ENCODE results near the gene MAP2. TPM values are rescaled to one million over a fixed set of nuclear protein-coding genes. Genes with fewer than 3 reads are reported as not detected.

The MAP2 gene
- total RNA-seq, 2 experiments from 2014 or later: 0.16 to 0.20 TPM

DNA sequence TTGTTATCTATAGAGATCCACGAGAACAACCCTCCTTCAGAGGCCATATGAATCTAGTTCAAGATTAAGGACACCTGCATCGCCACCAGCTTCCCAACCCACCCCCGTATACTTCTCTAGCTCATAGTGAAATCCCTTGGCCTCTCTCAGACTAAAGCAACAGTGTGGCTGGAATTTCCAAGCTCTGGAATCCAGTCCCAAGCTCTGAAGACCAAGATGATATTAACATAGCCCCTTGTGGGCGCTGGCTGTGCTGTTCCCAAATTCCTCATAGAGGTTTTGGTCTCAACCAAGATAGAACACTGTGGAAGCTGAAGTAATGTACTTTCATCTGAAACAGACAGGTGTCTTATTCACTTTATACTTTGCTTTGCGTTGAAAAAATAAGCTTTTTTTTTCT is 139.6 kb downstream of the MAP2 start:
- Histone ChIP-seq H3K27me3 (ENCODE audit: control insufficient read depth in 1 of 2, insufficient read depth in 2 of 2, low read length in 2 of 2) (no peaks in the 10 kb centered on the region), H3K9me3 (ENCODE audit: control insufficient read depth in 1 of 2, insufficient read depth in 1 of 2, low read length in 2 of 2) (no peaks in the 10 kb centered on the region), H3K4me1 (ENCODE audit: insufficient read depth, low read length) (no peaks in the 10 kb centered on the region), H3K27ac (ENCODE audit: low read depth in 1 of 2, low read length in 2 of 2) (no peak overlapping the region), H3K36me3 (ENCODE audit: insufficient read depth, low read length) (no peaks in the 10 kb centered on the region), H3K4me3 (ENCODE audit: low read length) (no peak overlapping the region)
- Mint-ChIP-seq H3K4me1 (ENCODE audit: low read depth) (no peaks in the 10 kb centered on the region), H3K4me3 (no peak overlapping the region), H3K27ac (no peak overlapping the region), H3K9me3 (no peaks in the 10 kb centered on the region), H3K36me3 (ENCODE audit: low read depth) (no peaks in the 10 kb centered on the region), H3K27me3 (no peaks in the 10 kb centered on the region)
- no peak for DNase-seq
- intact Hi-C loops (cut with DNase I, micrococcal nuclease): no loop called here
- ATAC-seq (ENCODE audit: poor library complexity): no peak
- ChIA-PET POLR2A (no interaction called here), CTCF (no interaction called here)
- TF ChIP-seq, protein P1, sequence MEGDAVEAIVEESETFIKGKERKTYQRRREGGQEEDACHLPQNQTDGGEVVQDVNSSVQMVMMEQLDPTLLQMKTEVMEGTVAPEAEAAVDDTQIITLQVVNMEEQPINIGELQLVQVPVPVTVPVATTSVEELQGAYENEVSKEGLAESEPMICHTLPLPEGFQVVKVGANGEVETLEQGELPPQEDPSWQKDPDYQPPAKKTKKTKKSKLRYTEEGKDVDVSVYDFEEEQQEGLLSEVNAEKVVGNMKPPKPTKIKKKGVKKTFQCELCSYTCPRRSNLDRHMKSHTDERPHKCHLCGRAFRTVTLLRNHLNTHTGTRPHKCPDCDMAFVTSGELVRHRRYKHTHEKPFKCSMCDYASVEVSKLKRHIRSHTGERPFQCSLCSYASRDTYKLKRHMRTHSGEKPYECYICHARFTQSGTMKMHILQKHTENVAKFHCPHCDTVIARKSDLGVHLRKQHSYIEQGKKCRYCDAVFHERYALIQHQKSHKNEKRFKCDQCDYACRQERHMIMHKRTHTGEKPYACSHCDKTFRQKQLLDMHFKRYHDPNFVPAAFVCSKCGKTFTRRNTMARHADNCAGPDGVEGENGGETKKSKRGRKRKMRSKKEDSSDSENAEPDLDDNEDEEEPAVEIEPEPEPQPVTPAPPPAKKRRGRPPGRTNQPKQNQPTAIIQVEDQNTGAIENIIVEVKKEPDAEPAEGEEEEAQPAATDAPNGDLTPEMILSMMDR (IDR thresholded peaks at IDR 0.05): no peak

DNA sequence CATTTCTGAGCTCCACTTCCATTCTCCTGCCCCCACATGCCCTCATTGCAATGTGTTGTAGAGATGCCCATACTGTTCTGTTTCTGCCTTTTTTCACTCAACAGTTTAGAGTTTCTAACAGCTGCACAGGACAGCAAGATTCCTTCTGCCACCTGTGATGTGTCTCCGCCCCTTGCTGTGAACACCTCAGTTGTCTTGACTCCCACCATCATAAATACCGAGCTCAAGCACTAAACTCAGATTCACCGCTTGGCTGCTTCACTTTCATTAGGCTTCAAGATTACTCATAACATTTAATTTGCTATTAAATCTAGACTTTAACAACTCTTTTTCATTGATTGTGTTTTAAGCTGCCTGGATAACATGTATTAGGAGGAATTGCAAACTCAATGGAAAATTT is 141.0 kb downstream of the MAP2 start:
- Mint-ChIP-seq H3K4me3 (no peak overlapping the region), H3K36me3 (ENCODE audit: low read depth) (no peaks in the 10 kb centered on the region), H3K9me3 (no peaks in the 10 kb centered on the region), H3K4me1 (ENCODE audit: low read depth) (no peaks in the 10 kb centered on the region), H3K27ac (no peak overlapping the region), H3K27me3 (no peaks in the 10 kb centered on the region)
- intact Hi-C loops (cut with DNase I, micrococcal nuclease): no loop called here
- no peaks in the 10 kb centered on the region for H3K27me3 ChIP-seq (ENCODE audit: control insufficient read depth in 1 of 2, insufficient read depth in 2 of 2, low read length in 2 of 2)
- ChIA-PET POLR2A (no interaction called here), CTCF (no interaction called here)
- DNase-seq (no peak), ATAC-seq (ENCODE audit: poor library complexity) (no peak)
- H3K4me1 ChIP-seq (ENCODE audit: insufficient read depth, low read length): no peaks in the 10 kb centered on the region
- no peak overlapping the region for H3K27ac ChIP-seq (ENCODE audit: low read depth in 1 of 2, low read length in 2 of 2)
- TF ChIP-seq, protein P1 (IDR thresholded peaks at IDR 0.05): no peak
- H3K9me3 ChIP-seq (ENCODE audit: control insufficient read depth in 1 of 2, insufficient read depth in 1 of 2, low read length in 2 of 2): no peaks in the 10 kb centered on the region
- H3K4me3 ChIP-seq (ENCODE audit: low read length): no peak overlapping the region
- H3K36me3 ChIP-seq (ENCODE audit: insufficient read depth, low read length): no peaks in the 10 kb centered on the region

DNA sequence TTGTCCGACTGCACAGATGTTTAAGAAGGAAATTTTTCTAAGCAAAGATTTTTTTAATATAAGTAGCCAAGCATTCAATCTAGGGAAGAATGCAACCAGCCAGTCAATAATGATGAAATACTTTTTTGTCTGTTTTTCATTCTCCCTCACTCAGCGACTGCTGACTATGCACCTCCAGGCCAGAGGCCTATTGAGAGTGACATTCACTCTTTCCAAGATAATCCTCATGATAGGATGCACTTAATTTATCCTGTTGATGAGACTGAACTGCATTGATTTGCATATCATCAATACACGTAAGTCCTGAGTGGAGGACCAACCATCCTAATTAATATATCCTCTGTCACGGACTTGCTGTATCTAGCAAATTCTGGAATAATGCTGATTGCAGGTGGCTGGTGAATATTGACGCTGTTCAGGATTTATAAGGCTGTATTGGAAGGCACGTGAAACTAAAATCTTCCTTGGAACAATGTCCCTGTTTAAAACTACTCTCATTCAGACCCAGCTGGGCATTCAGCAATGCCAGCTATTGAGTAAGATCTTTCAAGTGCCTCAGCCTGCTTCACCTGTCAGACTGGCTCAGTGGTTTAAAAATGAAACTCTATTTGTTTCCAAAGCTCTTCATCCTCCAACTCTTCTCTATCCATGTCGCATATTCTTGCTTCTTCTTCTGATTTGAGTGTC is 142.2 kb downstream of the MAP2 start:
- Mint-ChIP-seq H3K9me3 (no peaks in the 10 kb centered on the region), H3K4me1 (ENCODE audit: low read depth) (no peaks in the 10 kb centered on the region), H3K4me3 (no peak overlapping the region), H3K27me3 (no peaks in the 10 kb centered on the region), H3K36me3 (ENCODE audit: low read depth) (no peaks in the 10 kb centered on the region), H3K27ac (no peak overlapping the region)
- intact Hi-C loops (cut with DNase I, micrococcal nuclease): no loop called here
- no peaks in the 10 kb centered on the region for H3K9me3 ChIP-seq (ENCODE audit: control insufficient read depth in 1 of 2, insufficient read depth in 1 of 2, low read length in 2 of 2)
- DNase-seq (no peak), ATAC-seq (ENCODE audit: poor library complexity) (no peak)
- CTCF ChIA-PET: no interaction called here
- no peak overlapping the region for H3K27ac ChIP-seq (ENCODE audit: low read depth in 1 of 2, low read length in 2 of 2)
- TF ChIP-seq, protein P1 (IDR thresholded peaks at IDR 0.05): no peak
- H3K27me3 ChIP-seq (ENCODE audit: control insufficient read depth in 1 of 2, insufficient read depth in 2 of 2, low read length in 2 of 2): no peaks in the 10 kb centered on the region
- H3K4me3 ChIP-seq (ENCODE audit: low read length): no peak overlapping the region
- POLR2A ChIA-PET: no interaction called here
- no peaks in the 10 kb centered on the region for H3K4me1 ChIP-seq (ENCODE audit: insufficient read depth, low read length)
- no peaks in the 10 kb centered on the region for H3K36me3 ChIP-seq (ENCODE audit: insufficient read depth, low read length)

All from CD4-positive, alpha-beta T cell (primary cell).